ENCODE data around the gene ATG4B. TPM values are rescaled to one million over a fixed set of nuclear protein-coding genes. Genes with fewer than 3 reads are reported as not detected.
A peak's percentile ranks its signal among the peaks of the same experiment; 100 is the strongest.

Gene ATG4B
- total and polyA plus RNA-seq, 9 of the 15 experiments (the other 6 are each of a cell fraction or from before 2014, with no cell fraction given): 5.9 to 58.8 (median 35.6) TPM

DNA sequence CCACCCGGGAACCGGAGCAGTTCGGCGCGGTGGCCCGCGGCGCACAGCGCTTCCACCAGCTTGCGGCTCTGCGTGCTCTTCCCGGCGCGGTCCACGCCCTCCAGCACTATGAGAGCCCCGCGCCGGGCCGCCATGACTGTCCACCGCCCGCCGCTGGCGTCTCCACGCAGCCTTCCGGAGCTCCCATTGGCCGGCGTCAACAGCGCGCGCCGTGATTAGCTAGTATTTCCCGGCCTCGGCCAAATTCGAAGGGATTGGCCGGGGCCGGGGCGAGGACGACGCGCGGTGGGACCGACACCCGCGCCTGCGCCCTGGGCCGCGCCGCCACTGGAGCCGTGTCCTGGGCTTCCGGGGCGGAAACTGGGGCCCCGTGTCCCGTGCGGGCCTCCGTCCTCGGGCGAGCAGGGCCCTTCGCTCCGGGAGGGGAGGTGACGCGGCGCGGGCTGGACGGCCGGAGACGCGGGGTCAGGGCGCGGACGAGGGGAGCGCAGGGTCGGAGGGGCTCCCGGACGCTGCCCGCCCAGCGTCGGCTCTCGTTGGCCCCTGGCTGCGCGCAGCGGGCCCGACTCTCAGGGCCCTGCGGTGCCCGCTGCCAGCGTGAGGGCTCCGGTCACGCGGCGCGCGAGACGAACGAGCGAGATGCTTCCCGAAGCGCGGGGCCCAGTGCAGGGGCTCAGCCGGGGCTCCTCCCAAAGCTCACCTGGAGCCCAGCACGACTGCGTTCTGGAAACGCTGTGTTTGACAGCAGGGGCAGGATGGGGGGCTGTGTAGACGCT, 49.3 kb downstream of the ATG4B start, which contains the start of gene DTYMK (continued):
- TF ChIP-seq, protein P1, sequence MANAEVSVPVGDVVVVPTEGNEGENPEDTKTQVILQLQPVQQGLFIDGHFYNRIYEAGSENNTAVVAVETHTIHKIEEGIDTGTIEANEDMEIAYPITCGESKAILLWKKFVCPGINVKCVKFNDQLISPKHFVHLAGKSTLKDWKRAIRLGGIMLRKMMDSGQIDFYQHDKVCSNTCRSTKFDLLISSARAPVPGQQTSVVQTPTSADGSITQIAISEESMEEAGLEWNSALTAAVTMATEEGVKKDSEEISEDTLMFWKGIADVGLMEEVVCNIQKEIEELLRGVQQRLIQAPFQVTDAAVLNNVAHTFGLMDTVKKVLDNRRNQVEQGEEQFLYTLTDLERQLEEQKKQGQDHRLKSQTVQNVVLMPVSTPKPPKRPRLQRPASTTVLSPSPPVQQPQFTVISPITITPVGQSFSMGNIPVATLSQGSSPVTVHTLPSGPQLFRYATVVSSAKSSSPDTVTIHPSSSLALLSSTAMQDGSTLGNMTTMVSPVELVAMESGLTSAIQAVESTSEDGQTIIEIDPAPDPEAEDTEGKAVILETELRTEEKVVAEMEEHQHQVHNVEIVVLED (CRISPR knock-in tag; IDR thresholded peaks at IDR 0.05): peak; percentile 95
- TF ChIP-seq MTA3 (IDR thresholded peaks at IDR 0.05; ENCODE audit: borderline replicate concordance): peak; percentile 97
- TF ChIP-seq ARNT (IDR thresholded peaks at IDR 0.05): no peak
- TF ChIP-seq SAFB (IDR thresholded peaks at IDR 0.05; ENCODE audit: borderline replicate concordance, low read depth, low read length): peak; percentile 10; the same call in 1 of the 2 replicates
- TF ChIP-seq GATAD2B (IDR thresholded peaks at IDR 0.05; ENCODE audit: borderline replicate concordance): peak; percentile 55; the same call in 1 of the 2 replicates
- TF ChIP-seq KAT7 (CRISPR knock-in tag; IDR thresholded peaks at IDR 0.05; ENCODE audit: borderline replicate concordance): peak; percentile 61; the same call in 1 of the 2 replicates
- no peak for TF ChIP-seq ZNF318 (IDR thresholded peaks at IDR 0.05; ENCODE audit: borderline replicate concordance in 1 of 2, low read depth in 1 of 2)
- TF ChIP-seq, protein P2, sequence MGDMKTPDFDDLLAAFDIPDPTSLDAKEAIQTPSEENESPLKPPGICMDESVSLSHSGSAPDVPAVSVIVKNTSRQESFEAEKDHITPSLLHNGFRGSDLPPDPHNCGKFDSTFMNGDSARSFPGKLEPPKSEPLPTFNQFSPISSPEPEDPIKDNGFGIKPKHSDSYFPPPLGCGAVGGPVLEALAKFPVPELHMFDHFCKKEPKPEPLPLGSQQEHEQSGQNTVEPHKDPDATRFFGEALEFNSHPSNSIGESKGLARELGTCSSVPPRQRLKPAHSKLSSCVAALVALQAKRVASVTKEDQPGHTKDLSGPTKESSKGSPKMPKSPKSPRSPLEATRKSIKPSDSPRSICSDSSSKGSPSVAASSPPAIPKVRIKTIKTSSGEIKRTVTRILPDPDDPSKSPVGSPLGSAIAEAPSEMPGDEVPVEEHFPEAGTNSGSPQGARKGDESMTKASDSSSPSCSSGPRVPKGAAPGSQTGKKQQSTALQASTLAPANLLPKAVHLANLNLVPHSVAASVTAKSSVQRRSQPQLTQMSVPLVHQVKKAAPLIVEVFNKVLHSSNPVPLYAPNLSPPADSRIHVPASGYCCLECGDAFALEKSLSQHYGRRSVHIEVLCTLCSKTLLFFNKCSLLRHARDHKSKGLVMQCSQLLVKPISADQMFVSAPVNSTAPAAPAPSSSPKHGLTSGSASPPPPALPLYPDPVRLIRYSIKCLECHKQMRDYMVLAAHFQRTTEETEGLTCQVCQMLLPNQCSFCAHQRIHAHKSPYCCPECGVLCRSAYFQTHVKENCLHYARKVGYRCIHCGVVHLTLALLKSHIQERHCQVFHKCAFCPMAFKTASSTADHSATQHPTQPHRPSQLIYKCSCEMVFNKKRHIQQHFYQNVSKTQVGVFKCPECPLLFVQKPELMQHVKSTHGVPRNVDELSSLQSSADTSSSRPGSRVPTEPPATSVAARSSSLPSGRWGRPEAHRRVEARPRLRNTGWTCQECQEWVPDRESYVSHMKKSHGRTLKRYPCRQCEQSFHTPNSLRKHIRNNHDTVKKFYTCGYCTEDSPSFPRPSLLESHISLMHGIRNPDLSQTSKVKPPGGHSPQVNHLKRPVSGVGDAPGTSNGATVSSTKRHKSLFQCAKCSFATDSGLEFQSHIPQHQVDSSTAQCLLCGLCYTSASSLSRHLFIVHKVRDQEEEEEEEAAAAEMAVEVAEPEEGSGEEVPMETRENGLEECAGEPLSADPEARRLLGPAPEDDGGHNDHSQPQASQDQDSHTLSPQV (IDR thresholded peaks at IDR 0.05): peak; percentile 33; the same call in 1 of the 2 replicates
- peak; percentile 49 for TF ChIP-seq NCOA6 (IDR thresholded peaks at IDR 0.05)
- TF ChIP-seq, protein P3, sequence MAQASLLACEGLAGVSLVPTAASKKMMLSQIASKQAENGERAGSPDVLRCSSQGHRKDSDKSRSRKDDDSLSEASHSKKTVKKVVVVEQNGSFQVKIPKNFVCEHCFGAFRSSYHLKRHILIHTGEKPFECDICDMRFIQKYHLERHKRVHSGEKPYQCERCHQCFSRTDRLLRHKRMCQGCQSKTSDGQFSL (CRISPR knock-in tag; IDR thresholded peaks at IDR 0.05): 0 out of 2 replicates have a peak, but pooled peaks have one; percentile 44
- TF ChIP-seq, protein P3 (tag; IDR thresholded peaks at IDR 0.05): no peak
